ENCODE results near the gene JMJD1C.
"Not testable (repeated sequence)": the region's sequence is repeated elsewhere in the genome, so short reads cannot be mapped to it uniquely, and the experiment has no call there.

Gene JMJD1C

GRCh38 chr10:63154546-63155387 is 311.0 kb downstream of the JMJD1C start:
- TF ChIP-seq GATA1 (IDR thresholded peaks at IDR 0.05; ENCODE audit: low read depth, low read length) (no peak), POLR2A (IDR thresholded peaks at IDR 0.05; ENCODE audit: low read length) (no peak)
- no peak for DNase-seq

- DNase-seq = not testable (repeated sequence)
Observed at GRCh38 chr10:63153868-63154545, 311.8 kb downstream of the JMJD1C start.

- TF ChIP-seq GATA1 (IDR thresholded peaks at IDR 0.05; ENCODE audit: low read depth, low read length) (no peak), POLR2A (IDR thresholded peaks at IDR 0.05; ENCODE audit: low read length) (no peak)
- DNase-seq = no peak
Observed at GRCh38 chr10:63150745-63151144, 315.0 kb downstream of the JMJD1C start.

GRCh38 chr10:63146503-63146902 is 319.3 kb downstream of the JMJD1C start:
- TF ChIP-seq POLR2A (IDR thresholded peaks at IDR 0.05; ENCODE audit: low read length) (no peak), GATA1 (IDR thresholded peaks at IDR 0.05; ENCODE audit: low read depth, low read length) (no peak)
- DNase-seq = no peak

- DNase-seq = no peak
- no peak for TF ChIP-seq POLR2A (IDR thresholded peaks at IDR 0.05; ENCODE audit: low read length)
- TF ChIP-seq GATA1 (IDR thresholded peaks at IDR 0.05; ENCODE audit: low read depth, low read length) = no peak
Observed at GRCh38 chr10:63145782-63146181, 320.0 kb downstream of the JMJD1C start.

GRCh38 chr10:63143987-63144386 is 321.8 kb downstream of the JMJD1C start:
- no peak for TF ChIP-seq GATA1 (IDR thresholded peaks at IDR 0.05; ENCODE audit: low read depth, low read length)
- no peak for TF ChIP-seq POLR2A (IDR thresholded peaks at IDR 0.05; ENCODE audit: low read length)
- no peak for DNase-seq

GRCh38 chr10:63142136-63142535 is 323.6 kb downstream of the JMJD1C start:
- no peak for TF ChIP-seq POLR2A (IDR thresholded peaks at IDR 0.05; ENCODE audit: low read length)
- no peak for TF ChIP-seq GATA1 (IDR thresholded peaks at IDR 0.05; ENCODE audit: low read depth, low read length)
- no peak for DNase-seq

- no peak for DNase-seq
- TF ChIP-seq POLR2A (IDR thresholded peaks at IDR 0.05; ENCODE audit: low read length) = no peak
Observed at GRCh38 chr10:63140077-63140476, 325.7 kb downstream of the JMJD1C start.

GRCh38 chr10:63137306-63137705 is 328.5 kb downstream of the JMJD1C start:
- no peak for DNase-seq
- TF ChIP-seq GATA1 (IDR thresholded peaks at IDR 0.05; ENCODE audit: low read depth, low read length) (no peak), POLR2A (IDR thresholded peaks at IDR 0.05; ENCODE audit: low read length) (no peak)

GRCh38 chr10:63133821-63134557 is 331.8 kb downstream of the JMJD1C start:
- TF ChIP-seq POLR2A (IDR thresholded peaks at IDR 0.05; ENCODE audit: low read length) (no peak), GATA1 (IDR thresholded peaks at IDR 0.05; ENCODE audit: low read depth, low read length) (no peak)
- peak in 1 of 2 experiments; percentile 54 for DNase-seq

GRCh38 chr10:63133056-63133820 is 332.5 kb downstream of the JMJD1C start, which contains the start of gene NRBF2:
NRBF2 (plus strand) TSS chr10:63133328; CDS start chr10:63133471, 143 bp downstream.
- TF ChIP-seq GATA1 (IDR thresholded peaks at IDR 0.05; ENCODE audit: low read depth, low read length) (no peak), POLR2A (IDR thresholded peaks at IDR 0.05; ENCODE audit: low read length) (peak; percentile 98)
- DNase-seq = peak; percentile 99

GRCh38 chr10:63132651-63133055 is 333.1 kb downstream of the JMJD1C start:
- no peak for DNase-seq
- TF ChIP-seq POLR2A (IDR thresholded peaks at IDR 0.05; ENCODE audit: low read length) = no peak
- TF ChIP-seq GATA1 (IDR thresholded peaks at IDR 0.05; ENCODE audit: low read depth, low read length) = no peak

GRCh38 chr10:63129888-63130287 is 335.9 kb downstream of the JMJD1C start:
- TF ChIP-seq GATA1 (IDR thresholded peaks at IDR 0.05; ENCODE audit: low read depth, low read length) (no peak), POLR2A (IDR thresholded peaks at IDR 0.05; ENCODE audit: low read length) (no peak)
- DNase-seq = no peak
